Transverse colon (tissue), 4 donors: ENCODE results near the gene KIF26A. TPM values are rescaled to one million over a fixed set of nuclear protein-coding genes. Genes with fewer than 3 reads are reported as not detected.

ENCODE experiments used
- DNase-seq: peaks from one replicate; pipeline ENCODE4 v3.0.0-alpha.2; 2019
- H3K27ac ChIP-seq, 4 donors: fragments of 200-600 bp; sonication (generic); 2 replicates each; pipeline ENCODE4 v1.5.1; 2016 to 2018; ENCODE audit warnings: inconsistent platforms in 4 of 4
- H3K27me3 ChIP-seq: fragments of 200-600 bp; sonication (generic); 2 replicates; pipeline ENCODE4 v1.5.1; 2017; ENCODE audit warnings: inconsistent platforms
- H3K36me3 ChIP-seq, 4 donors: fragments of 200-600 bp; sonication (generic); 2 replicates each; pipeline ENCODE4 v1.5.1; 2017 to 2019; ENCODE audit warnings: inconsistent platforms in 4 of 4
- H3K4me1 ChIP-seq, 4 donors: fragments of 200-600 bp; sonication (generic); 2 replicates each; pipeline ENCODE4 v1.5.1; 2017 to 2020; ENCODE audit warnings: inconsistent platforms in 4 of 4
- H3K4me3 ChIP-seq, 4 donors: fragments of 200-600 bp; sonication (generic); 1 replicate in 1 of 4; 2 replicates in 3 of 4; pipeline versions ENCODE4 v1.5.1 to v1.6.1; 2017 to 2019; ENCODE audit warnings: inconsistent platforms in 4 of 4
- H3K9me3 ChIP-seq, 2 donors: fragments of 200-600 bp; sonication (generic); 2 replicates each; pipeline ENCODE4 v1.5.1; 2017 to 2019; ENCODE audit warnings: inconsistent platforms in 2 of 2
- CTCF ChIP-seq, 5 experiments: fragments of 200-600 bp in 3 of 5; fragments of 450-650 bp in 2 of 5; sonication (generic) in 3 of 5; IDR thresholded peaks; 1 replicate in 2 of 5; 2 replicates in 3 of 5; pipeline ENCODE4 v1.5.1; 2016 to 2017; ENCODE audit warnings: antibody characterized with exemption in 5 of 5, inconsistent platforms in 3 of 5, mild to moderate bottlenecking in 2 of 5, moderate library complexity in 1 of 5
- EP300 ChIP-seq: sonication (generic); formaldehyde crosslinking; IDR thresholded peaks from one replicate; pipeline ENCODE4 v1.6.1; 2017; ENCODE audit warnings: antibody characterized with exemption, low read depth
- POLR2A ChIP-seq: fragments of 450-650 bp; IDR thresholded peaks from one replicate; pipeline ENCODE4 v1.6.1; 2016; ENCODE audit warnings: antibody characterized with exemption, mild to moderate bottlenecking, moderate library complexity
- POLR2AphosphoS5 ChIP-seq, 3 donors: sonication (generic); formaldehyde crosslinking; IDR thresholded peaks; one replicate each; pipeline ENCODE4 v1.6.1; 2016; ENCODE audit warnings: antibody characterized with exemption in 3 of 3
- WGBS, 2 donors: methylation state at CpG; one replicate each; pipeline ENCODE4 v1.1.5; 2018; ENCODE audit warnings: low coverage in 1 of 2; 5-methylcytosine and 5-hydroxymethylcytosine counted together
- in situ Hi-C, 4 donors: fragments of 200-750 bp; cut with MboI; loops; one replicate each; pipeline versions ENCODE4 v1.15.0 to v1.15.1; 2017; ENCODE audit warnings: low sequenced_read_pairs in 3 of 4, low pct_ligation_motif_present in 1 of 4, low pct_unique_long_range_greater_than_20kb in 1 of 4
- intact Hi-C: fragments of 100-400 bp; cut with DNase I; formaldehyde crosslinking; loops from one replicate; pipeline ENCODE4 v1.15.1; 2023; ENCODE audit warnings: low total_unique reads
- total RNA-seq, 4 donors: library from RNA; depleted of rRNA; stranded (reverse); fragments of >200 nt; gene quantifications; one replicate each; pipeline ENCODE4 v1.1.0, GENCODE V29; 2016

The KIF26A gene
- total RNA-seq, 4 donors from 2014 or later, result 2.2 to 7.8 (median 4.4) TPM

- 71% methylated on average over 3 of the region's 3 CpGs; no CpG with 5 or more reads in 1 of the 2 donors for WGBS, 2 donors
- DNase-seq, result no peak
- intact Hi-C loops, result no loop called here
These were observed 19.3 kb upstream of the KIF26A start for GRCh38 chr14:104119119-104119487.

GRCh38 chr14:104119488-104120251 is 18.7 kb upstream of the KIF26A start:
- H3K27me3 ChIP-seq, result peaks cover 44% of the 10 kb centered on the region
- 40 to 74% methylated on average over 1 to 18 of the region's 18 CpGs for WGBS, 2 donors

More at GRCh38 chr14:104119119-104119487, 19.3 kb upstream of the KIF26A start:
- H3K27me3 ChIP-seq, result peaks cover 44% of the 10 kb centered on the region
- in situ Hi-C loops, result no loop called here
- H3K36me3 ChIP-seq, result no peaks in the 10 kb centered on the region
- no peak for TF ChIP-seq POLR2A
- TF ChIP-seq EP300, result no peak
- TF ChIP-seq CTCF (IDR thresholded peaks at IDR 0.05), result no peak
- H3K9me3 ChIP-seq, result peaks cover 3 to 6% of the 10 kb centered on the region in 2 donors
- H3K27ac ChIP-seq, result no peak overlapping the region
- no peak overlapping the region for H3K4me3 ChIP-seq
- peaks cover 0 to 23% (median 17%) of the 10 kb centered on the region in 4 donors for H3K4me1 ChIP-seq

GRCh38 chr14:104120281-104120741 is 18.1 kb upstream of the KIF26A start:
- no peak for DNase-seq
- intact Hi-C loops (no loop called here), in situ Hi-C loops (loop anchor here in 1 of 4 donors (10.0 kb wide), 1 partner anchor 46 kb away; no protein-coding TSS in a partner anchor)
- no peak for TF ChIP-seq EP300
- TF ChIP-seq POLR2AphosphoS5 (IDR thresholded peaks at IDR 0.05), result no peak
- Histone ChIP-seq H3K27ac (no peak overlapping the region), H3K9me3 (peaks cover 3 to 13% of the 10 kb centered on the region in 2 donors), H3K36me3 (no peaks in the 10 kb centered on the region), H3K27me3 (peaks cover 44% of the 10 kb centered on the region), H3K4me3 (no peak overlapping the region), H3K4me1 (peaks cover 0 to 23% (median 17%) of the 10 kb centered on the region in 4 donors)
- 83% methylated on average over 5 of the region's 5 CpGs; no CpG with 5 or more reads in 1 of the 2 donors for WGBS, 2 donors

More at GRCh38 chr14:104119488-104120251, 18.7 kb upstream of the KIF26A start:
- Histone ChIP-seq H3K4me3 (no peak overlapping the region), H3K9me3 (peaks cover 3 to 9% of the 10 kb centered on the region in 2 donors), H3K36me3 (no peaks in the 10 kb centered on the region), H3K27ac (no peak overlapping the region), H3K4me1 (peaks cover 0 to 23% (median 17%) of the 10 kb centered on the region in 4 donors)
- intact Hi-C loops, result no loop called here
- in situ Hi-C loops, result loop anchor here in 1 of 4 donors (10.0 kb wide), 1 partner anchor 45 kb away; no protein-coding TSS in a partner anchor
- DNase-seq, result peak; percentile 4
- no peak for TF ChIP-seq CTCF (IDR thresholded peaks at IDR 0.05)
- no peak for TF ChIP-seq POLR2A
- TF ChIP-seq EP300, result no peak
- TF ChIP-seq POLR2AphosphoS5 (IDR thresholded peaks at IDR 0.05), result no peak

- intact Hi-C loops, result no loop called here
- no peaks in the 10 kb centered on the region for H3K36me3 ChIP-seq
- no peak for TF ChIP-seq POLR2AphosphoS5 (IDR thresholded peaks at IDR 0.05)
- no peak for TF ChIP-seq POLR2A
- TF ChIP-seq EP300, result no peak
- TF ChIP-seq CTCF (IDR thresholded peaks at IDR 0.05), result no peak
- 80 to 86% methylated on average over 1 to 5 of the region's 5 CpGs for WGBS, 2 donors
- in situ Hi-C loops, result loop anchor here in 1 of 4 donors (10.0 kb wide), 1 partner anchor 46 kb away; no protein-coding TSS in a partner anchor
- DNase-seq, result no peak
- no peak overlapping the region for H3K4me3 ChIP-seq
- peaks cover 43% of the 10 kb centered on the region for H3K27me3 ChIP-seq
- H3K4me1 ChIP-seq, result peaks cover 0 to 18% (median 15%) of the 10 kb centered on the region in 4 donors
- H3K27ac ChIP-seq, result no peak overlapping the region
- peaks cover 3 to 13% of the 10 kb centered on the region in 2 donors for H3K9me3 ChIP-seq
These were observed 17.2 kb upstream of the KIF26A start for GRCh38 chr14:104121142-104121541.
